Fibroblast of the conjunctiva (primary cell): ENCODE data around the gene TLX2.

Source experiments
- DNase-seq: peaks from one replicate; pipeline ENCODE4 v3.0.0-alpha.2; 2010; ENCODE audit warnings: low read depth

Gene TLX2

DNA sequence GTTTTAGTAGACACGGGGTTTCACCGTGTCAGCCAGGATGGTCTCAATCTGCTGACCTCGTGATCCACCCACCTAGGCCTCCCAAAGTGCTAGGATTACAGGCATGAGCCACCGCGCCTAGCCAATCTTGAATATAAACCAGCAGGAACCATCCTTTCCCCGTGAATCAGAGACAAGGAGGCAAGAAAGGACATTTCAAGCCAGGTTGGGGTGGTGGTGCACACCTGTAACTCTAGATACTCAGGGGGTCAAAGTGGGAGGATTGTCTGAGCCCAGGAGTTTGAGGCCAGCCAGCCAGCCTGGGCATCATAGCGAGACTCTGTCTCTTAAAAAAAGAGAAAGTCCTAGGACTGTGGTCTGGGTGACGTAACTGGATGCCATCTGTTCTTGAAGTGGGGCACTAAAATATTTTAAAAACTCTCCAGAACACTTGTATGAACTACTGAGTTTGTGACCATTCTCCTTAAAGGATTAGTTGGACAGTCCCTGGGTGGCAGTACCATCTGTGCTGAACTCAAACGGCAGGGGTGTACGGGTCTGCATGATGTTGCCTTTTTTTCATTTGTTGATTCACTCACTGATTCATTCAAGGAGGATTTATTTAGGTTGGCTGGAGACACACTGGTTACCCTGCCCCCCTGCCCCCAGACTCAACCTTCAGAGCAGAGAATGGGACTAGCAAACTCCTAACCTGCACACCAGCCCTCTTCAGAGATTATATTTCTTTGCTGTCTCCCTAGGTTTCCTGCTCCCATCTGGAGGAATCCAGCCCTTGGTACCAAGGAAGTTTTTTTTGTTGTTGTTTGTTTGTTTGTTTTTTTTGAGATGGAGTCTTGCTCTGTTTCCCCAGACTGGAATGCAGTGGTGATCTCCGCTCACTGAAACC, 2.9 kb upstream of the TLX2 start:
- no peak for DNase-seq

DNA sequence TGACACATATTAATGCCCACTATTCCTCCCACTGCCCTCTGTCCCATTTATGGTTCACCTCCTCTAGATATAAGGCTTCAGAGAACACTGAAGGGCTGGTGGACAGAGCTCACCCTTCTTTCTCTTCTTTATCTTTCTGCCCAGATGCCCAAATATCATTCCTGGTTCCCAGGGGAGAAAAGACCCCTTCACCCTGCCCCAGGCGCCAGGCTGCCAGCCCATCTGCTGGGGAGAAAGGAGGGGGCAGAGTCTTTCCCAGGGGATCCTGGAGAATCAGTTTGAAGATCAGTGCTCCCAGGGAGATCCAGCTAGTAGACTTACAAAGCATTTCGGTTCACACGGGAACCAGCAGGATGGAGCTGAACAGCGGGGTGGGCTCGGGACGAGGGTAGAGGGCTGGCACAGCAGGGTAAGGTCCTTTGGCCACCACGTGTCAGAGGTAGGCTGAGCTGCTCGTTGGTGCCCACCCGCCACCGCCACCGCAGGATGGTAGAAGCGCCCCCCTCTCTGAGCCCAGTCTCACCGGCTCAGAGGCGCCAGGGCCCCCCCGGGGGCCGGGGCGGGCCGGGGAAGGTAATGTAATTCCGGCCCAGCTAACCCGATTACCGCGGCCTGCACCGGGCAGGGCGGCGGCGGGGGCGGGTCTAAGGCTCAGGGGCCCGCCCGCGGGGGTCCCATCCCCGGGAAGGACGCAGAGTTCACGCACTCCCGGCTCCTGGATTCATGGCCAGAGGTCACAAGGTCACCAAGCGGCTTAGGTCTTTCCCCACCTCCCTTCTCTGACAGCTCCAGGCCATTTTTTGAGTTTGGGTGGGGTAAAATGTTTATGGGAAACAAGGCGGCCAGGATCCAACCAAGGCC, 1.3 kb upstream of the TLX2 start:
- no peak for DNase-seq

DNA sequence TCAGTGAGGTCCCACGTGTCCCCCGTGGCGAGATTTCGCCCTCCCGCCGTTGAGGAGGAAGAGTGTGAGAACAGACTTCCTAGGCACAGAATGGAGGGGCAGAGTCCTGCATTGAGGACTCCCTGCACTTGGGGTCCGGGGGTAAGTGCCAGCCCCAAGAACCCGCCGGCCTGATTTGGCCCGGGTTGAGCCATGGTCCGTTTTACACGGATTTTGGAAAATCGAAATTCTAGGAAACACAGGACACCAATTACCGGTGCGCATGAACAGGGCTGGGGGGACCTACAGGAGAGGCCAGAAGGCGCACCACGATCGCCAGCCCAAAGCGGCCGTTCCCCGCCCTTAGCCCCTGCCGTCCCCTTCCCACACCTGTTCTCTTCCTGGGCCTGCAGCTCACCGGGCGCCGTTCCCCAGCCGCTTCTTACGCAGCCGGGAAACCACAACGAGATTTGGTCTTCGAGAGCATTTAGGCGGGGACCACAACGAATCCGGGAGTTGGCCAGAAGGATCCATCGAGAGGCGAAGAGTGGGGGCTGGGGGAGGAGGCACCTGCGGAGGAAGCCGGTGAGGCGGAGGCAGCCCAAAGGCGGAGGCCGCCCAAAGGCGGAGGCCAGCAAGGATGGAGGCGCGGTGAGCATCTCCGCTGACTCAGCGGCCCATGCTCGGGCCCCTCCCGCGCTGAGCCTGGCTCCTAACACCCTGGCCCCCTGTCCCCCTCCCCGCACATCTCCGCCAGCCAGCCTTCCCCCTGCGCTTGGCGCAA, 464 bp upstream of the TLX2 start:
- no peak for DNase-seq

- DNase-seq = no peak
Measured at GRCh38 chr2:74515271-74515980, 1.2 kb downstream of the TLX2 start.

DNA sequence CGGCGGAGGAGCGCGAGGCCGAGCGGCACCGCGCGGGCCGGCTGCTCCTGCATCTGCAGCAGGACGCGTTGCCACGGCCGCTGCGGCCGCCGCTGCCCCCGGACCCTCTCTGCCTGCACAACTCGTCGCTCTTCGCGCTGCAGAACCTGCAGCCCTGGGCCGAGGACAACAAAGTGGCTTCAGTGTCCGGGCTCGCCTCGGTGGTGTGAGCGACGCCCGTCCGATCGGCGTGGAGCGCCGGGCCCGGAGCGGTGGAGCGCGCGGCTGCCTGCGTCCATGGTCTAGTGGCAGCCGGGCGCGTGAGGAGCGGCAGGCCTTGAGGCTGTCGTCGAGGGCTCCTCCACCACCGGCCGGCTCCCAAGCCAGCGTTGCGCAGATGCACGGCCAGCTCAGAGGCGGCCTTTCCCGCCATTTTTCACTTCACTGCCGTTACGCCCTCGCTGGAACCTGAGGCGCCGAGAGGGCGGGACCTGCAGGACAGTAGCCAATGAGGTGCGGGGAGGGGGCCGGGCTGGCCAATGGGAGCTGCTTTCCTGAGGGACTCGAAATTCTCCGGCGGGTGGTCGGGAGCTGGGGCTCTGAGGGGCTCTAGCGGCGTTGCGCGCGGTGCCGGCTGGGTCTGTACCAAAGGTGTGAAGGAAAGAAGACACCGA, 1.9 kb downstream of the TLX2 start:
- no peak for DNase-seq

GRCh38 chr2:74516650-74517049, 2.4 kb downstream of the TLX2 start:
- DNase-seq = no peak

GRCh38 chr2:74522516-74522915, 8.3 kb downstream of the TLX2 start:
- DNase-seq = no peak

- no peak for DNase-seq
Measured at GRCh38 chr2:74524005-74524404, 9.8 kb downstream of the TLX2 start.

- no peak for DNase-seq
Measured at GRCh38 chr2:74524955-74525716, 10.9 kb downstream of the TLX2 start.

GRCh38 chr2:74525717-74526648, 11.7 kb downstream of the TLX2 start, which contains the start of gene DQX1:
TSS of gene DQX1 (minus strand) at chr2:74526231. CDS start at chr2:74525729, 502 bp downstream.
- DNase-seq = no peak

DNA sequence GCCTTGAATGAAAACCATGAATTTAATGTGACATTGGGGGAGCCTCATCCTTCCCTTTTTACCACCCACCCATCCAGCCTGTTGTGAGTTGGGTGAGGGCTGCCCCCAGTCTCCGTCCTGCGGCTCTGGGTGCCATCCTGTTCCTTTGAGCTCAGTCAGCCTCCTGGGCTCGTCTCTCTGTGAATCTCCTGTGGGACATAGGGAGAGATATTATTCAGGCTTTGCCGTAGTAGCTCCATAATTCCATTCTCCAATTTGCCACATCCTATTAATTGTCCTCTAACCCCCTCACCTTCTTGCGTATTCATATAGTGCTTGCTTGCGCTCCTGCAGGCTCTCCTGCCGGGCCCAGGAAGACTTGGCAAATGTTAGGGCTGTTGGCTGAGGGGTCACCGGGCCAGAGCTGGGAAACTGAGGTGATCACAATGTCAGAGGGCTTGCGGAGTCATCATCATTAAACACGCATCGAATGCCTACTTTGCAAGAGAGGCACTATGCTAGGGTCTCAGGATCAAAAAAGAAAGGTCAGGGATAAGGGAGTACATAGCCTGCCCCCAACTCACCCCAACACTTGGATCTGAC, 12.5 kb downstream of the TLX2 start:
- DNase-seq = no peak

DNA sequence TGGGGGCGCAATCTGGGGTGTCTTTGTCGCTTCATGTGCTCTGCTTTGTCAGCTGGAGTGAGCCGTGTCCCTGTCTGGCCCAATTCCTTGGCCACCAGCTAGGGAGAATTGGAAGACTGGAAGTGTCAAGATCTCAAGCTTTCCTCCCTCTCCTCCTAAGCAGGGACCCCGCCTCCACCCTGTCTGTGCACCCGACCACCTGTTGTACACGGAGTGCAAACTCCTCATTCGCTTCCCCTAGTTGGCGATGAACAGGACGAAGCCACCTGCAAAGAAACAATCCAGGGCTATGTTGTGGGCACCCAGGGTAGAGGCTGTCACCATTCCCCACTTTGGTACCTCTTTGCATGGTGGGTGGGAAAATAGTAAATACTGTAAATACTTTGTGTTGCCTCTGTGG, 13.5 kb downstream of the TLX2 start:
- no peak for DNase-seq

DNA sequence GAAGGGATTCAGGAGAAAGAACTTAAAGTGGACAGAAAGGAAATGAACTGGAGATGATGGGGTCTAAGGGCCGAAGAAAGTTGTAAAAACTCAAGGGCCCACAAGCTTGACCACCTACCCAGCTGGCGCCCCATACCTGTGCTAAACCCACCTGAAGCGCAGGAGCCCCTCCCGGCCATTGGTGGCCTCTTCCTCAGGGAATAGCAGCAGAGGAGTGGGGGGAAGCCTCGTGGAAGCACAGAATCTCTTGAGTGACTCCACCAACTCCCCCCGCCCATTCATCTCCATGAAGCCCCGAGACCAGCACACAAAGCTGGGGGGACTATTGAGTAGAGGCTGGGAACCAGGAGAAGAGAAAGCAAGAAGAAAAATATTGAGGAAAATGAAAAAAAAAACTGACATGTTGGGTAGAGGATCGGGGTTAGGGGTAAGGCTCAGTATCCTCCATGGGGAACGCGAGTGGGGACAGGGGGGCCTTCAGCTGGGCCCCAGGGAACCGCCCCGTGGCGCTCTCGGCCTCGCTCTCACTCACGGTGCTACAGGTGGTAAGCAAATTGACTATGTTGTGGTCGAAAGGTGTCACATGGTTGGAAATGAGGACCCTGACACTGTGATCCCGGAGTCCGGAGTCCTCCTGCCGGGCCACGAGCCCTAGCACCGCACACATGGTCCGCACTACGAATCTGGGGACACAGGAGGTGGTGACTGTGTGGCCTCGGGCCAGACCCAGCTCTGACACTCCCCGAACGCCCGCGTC, 14.5 kb downstream of the TLX2 start:
- no peak for DNase-seq

GRCh38 chr2:74529357-74530238, 15.3 kb downstream of the TLX2 start, which contains the start of the genes AUP1 and HTRA2:
TSS of gene AUP1 (minus strand) at chr2:74529706. CDS start at chr2:74529629, 77 bp downstream.
TSS of gene HTRA2 (plus strand) at chr2:74529933. CDS start at chr2:74530007, 74 bp downstream.
- peak; percentile 99 for DNase-seq

- no peak for DNase-seq
Measured at GRCh38 chr2:74530239-74531187, 16.3 kb downstream of the TLX2 start.

DNA sequence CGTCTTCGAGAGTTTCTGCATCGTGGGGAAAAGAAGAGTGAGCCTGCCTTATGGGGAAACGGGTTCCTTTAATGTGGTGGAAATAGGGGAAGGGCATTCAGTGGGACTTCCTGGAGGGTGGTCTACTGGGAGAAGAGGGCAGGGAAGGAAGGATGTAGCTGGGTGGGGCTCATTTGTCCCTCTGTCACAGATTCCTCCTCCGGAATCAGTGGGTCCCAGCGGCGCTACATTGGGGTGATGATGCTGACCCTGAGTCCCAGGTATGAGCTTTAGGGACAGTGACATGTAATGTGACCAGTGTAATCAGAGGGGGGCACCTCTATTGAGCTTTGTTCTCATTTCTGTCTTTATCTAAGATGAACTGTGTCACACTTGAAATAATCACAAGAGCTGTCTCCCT, 17.4 kb downstream of the TLX2 start:
- no peak for DNase-seq
